GM23338 (cell line): ENCODE measurements around the gene JPH4. TPM values are rescaled to one million over a fixed set of nuclear protein-coding genes. Genes with fewer than 3 reads are reported as not detected.

Experiments used
- ATAC-seq: fragments of 200-7000 bp; cut with Tn5 transposase; 3 replicates; pipeline ENCODE4 v1.9.1; 2020
- DNase-seq: peaks from one replicate; pipeline ENCODE4 v3.0.0-alpha.2; 2015; ENCODE audit warnings: low spot score
- H2AFZ ChIP-seq: fragments of 200-600 bp; sonication (generic); 2 replicates; pipeline ENCODE4 v1.8.0; 2016; ENCODE audit warnings: antibody characterized with exemption, mild to moderate bottlenecking, moderate library complexity
- H3F3A ChIP-seq: fragments of 200-600 bp; sonication (generic); replicated peaks from 2 replicates; pipeline ENCODE4 v1.8.0; 2017; ENCODE audit warnings: antibody characterized with exemption, mixed run types, low read depth
- H3K27ac ChIP-seq: fragments of 200-600 bp; sonication (generic); 2 replicates; pipeline ENCODE4 v1.6.1; 2016; ENCODE audit warnings: low read depth
- H3K27me3 ChIP-seq: fragments of 200-600 bp; sonication (generic); 2 replicates; pipeline ENCODE4 v1.8.0; 2016; ENCODE audit warnings: mild to moderate bottlenecking, mixed run types, moderate library complexity; ENCODE audit not compliant: insufficient read depth
- H3K36me3 ChIP-seq: fragments of 200-600 bp; sonication (generic); 2 replicates; pipeline ENCODE4 v1.8.0; 2016; ENCODE audit warnings: mild to moderate bottlenecking; ENCODE audit not compliant: insufficient read depth
- H3K4me1 ChIP-seq: fragments of 200-600 bp; sonication (generic); 2 replicates; pipeline ENCODE4 v1.8.0; 2016; ENCODE audit warnings: mild to moderate bottlenecking, moderate library complexity; ENCODE audit not compliant: insufficient read depth
- H3K4me2 ChIP-seq: fragments of 200-600 bp; sonication (generic); 2 replicates; pipeline ENCODE4 v1.7.1; 2017; ENCODE audit warnings: mixed run types
- H3K4me3 ChIP-seq: fragments of 200-600 bp; sonication (generic); 2 replicates; pipeline ENCODE4 v1.6.1; 2016; ENCODE audit warnings: mixed run types
- H3K79me2 ChIP-seq: fragments of 200-600 bp; sonication (generic); replicated peaks from 2 replicates; pipeline ENCODE4 v1.8.0; 2017; ENCODE audit warnings: mild to moderate bottlenecking; ENCODE audit not compliant: insufficient read depth
- H3K9me2 ChIP-seq: fragments of 200-600 bp; sonication (generic); 2 replicates; pipeline ENCODE4 v1.8.0; 2017; ENCODE audit not compliant: insufficient read depth
- H4K20me1 ChIP-seq: fragments of 200-600 bp; sonication (generic); replicated peaks from 2 replicates; pipeline ENCODE4 v1.8.0; 2017; ENCODE audit warnings: mild to moderate bottlenecking; ENCODE audit not compliant: insufficient read depth
- H3K27ac Mint-ChIP-seq: 2 replicates; pipeline ENCODE4 v1.8.0; 2020; ENCODE audit warnings: inconsistent platforms, mild to moderate bottlenecking, moderate library complexity, mixed read lengths
- H3K27me3 Mint-ChIP-seq: 3 replicates; pipeline ENCODE4 v1.8.0; 2022; ENCODE audit warnings: low read depth, mild to moderate bottlenecking, moderate library complexity, mixed read lengths, inconsistent platforms; ENCODE audit not compliant: insufficient read depth, poor library complexity
- H3K36me3 Mint-ChIP-seq: 3 replicates; pipeline ENCODE4 v1.8.0; 2021; ENCODE audit warnings: low read depth, mild to moderate bottlenecking, inconsistent platforms, moderate library complexity, mixed read lengths
- H3K4me1 Mint-ChIP-seq: 3 replicates; pipeline ENCODE4 v1.8.0; 2020; ENCODE audit warnings: mild to moderate bottlenecking, inconsistent platforms, mixed read lengths
- H3K4me3 Mint-ChIP-seq: 3 replicates; pipeline ENCODE4 v1.8.0; 2021; ENCODE audit warnings: moderate library complexity, mild to moderate bottlenecking, inconsistent platforms, mixed read lengths
- H3K9me3 Mint-ChIP-seq: 3 replicates; pipeline ENCODE4 v1.8.0; 2020; ENCODE audit warnings: moderate library complexity, mild to moderate bottlenecking, inconsistent platforms, mixed read lengths
- CREB1 ChIP-seq: fragments of 250-450 bp; sonication (Bioruptor Pico); IDR thresholded peaks from 2 replicates; pipeline ENCODE4 v1.5.0; 2020; ENCODE audit warnings: low read depth, mild to moderate bottlenecking, moderate library complexity
- EZH2 ChIP-seq: fragments of 200-600 bp; sonication (generic); IDR thresholded peaks from one replicate; pipeline ENCODE4 v1.8.0; 2017; ENCODE audit warnings: antibody characterized with exemption, mild to moderate bottlenecking, low read depth; ENCODE audit not compliant: unreplicated experiment
- EZH2phosphoT487 ChIP-seq: fragments of 200-600 bp; sonication (generic); IDR thresholded peaks from one replicate; pipeline ENCODE4 v1.8.1; 2018; ENCODE audit warnings: antibody characterized with exemption; ENCODE audit not compliant: unreplicated experiment
- JUNB ChIP-seq: IDR thresholded peaks from one replicate; pipeline ENCODE4 v1.6.1; 2016; ENCODE audit warnings: antibody characterized with exemption; ENCODE audit not compliant: unreplicated experiment
- NANOG ChIP-seq: IDR thresholded peaks from 2 replicates; pipeline ENCODE4 v1.6.1; 2016; ENCODE audit warnings: antibody characterized with exemption, borderline replicate concordance
- POLR2AphosphoS5 ChIP-seq: IDR thresholded peaks from 2 replicates; pipeline ENCODE4 v1.6.1; 2016; ENCODE audit warnings: antibody characterized with exemption, low read depth
- STAT1 ChIP-seq: IDR thresholded peaks from one replicate; pipeline ENCODE4 v1.6.1; 2016; ENCODE audit warnings: antibody characterized with exemption; ENCODE audit not compliant: unreplicated experiment
- ZNF114 ChIP-seq: fragments of 250-450 bp; sonication (Bioruptor Pico); IDR thresholded peaks from 2 replicates; pipeline ENCODE4 v1.5.0; 2020; ENCODE audit warnings: mild to moderate bottlenecking, moderate library complexity
- ZNF331 ChIP-seq: fragments of 250-450 bp; sonication (Bioruptor Pico); IDR thresholded peaks from 2 replicates; pipeline ENCODE4 v1.5.0; 2020; ENCODE audit warnings: low read depth, mild to moderate bottlenecking, moderate library complexity
- polyA plus RNA-seq: library from polyadenylated mRNA; unstranded; fragments of >200 nt; fragmentation: Nextera tagmentation; extraction: Ambion mirVana; gene quantifications from 2 replicates; pipeline ENCODE4 v1.2.1, GENCODE V29; 2016
- total RNA-seq: library from RNA; depleted of rRNA; stranded (reverse); fragments of >200 nt; shearing (Covaris generic); gene quantifications from 2 replicates; pipeline ENCODE4 v1.2.3, GENCODE V29; 2014
- TF ChIP-seq, protein P1 (sequence below), 2 experiments: fragments of 200-600 bp in 1 of 2; sonication (generic) in 1 of 2; conservative IDR thresholded peaks; 2 replicates each; pipeline versions ENCODE4 v1.5.1 to v1.6.1; 2016 to 2017; ENCODE audit warnings: antibody characterized with exemption in 2 of 2, low read depth in 2 of 2, mild to moderate bottlenecking in 2 of 2, moderate library complexity in 1 of 2
- TF ChIP-seq, protein P2 (sequence below): IDR thresholded peaks from 2 replicates; pipeline ENCODE4 v1.6.1; 2016; ENCODE audit warnings: antibody characterized with exemption
- TF ChIP-seq, protein P3 (sequence below): fragments of 250-450 bp; sonication (Bioruptor Pico); IDR thresholded peaks from 2 replicates; pipeline ENCODE4 v1.5.0; 2020; ENCODE audit warnings: mild to moderate bottlenecking, moderate library complexity
- TF ChIP-seq, protein P4 (sequence below): IDR thresholded peaks from one replicate; pipeline ENCODE4 v1.6.1; 2018; ENCODE audit warnings: antibody characterized with exemption; ENCODE audit not compliant: unreplicated experiment

The JPH4 gene
- total and polyA plus RNA-seq, 2 experiments from 2014 or later, result 11.0 to 29.9 TPM

DNA sequence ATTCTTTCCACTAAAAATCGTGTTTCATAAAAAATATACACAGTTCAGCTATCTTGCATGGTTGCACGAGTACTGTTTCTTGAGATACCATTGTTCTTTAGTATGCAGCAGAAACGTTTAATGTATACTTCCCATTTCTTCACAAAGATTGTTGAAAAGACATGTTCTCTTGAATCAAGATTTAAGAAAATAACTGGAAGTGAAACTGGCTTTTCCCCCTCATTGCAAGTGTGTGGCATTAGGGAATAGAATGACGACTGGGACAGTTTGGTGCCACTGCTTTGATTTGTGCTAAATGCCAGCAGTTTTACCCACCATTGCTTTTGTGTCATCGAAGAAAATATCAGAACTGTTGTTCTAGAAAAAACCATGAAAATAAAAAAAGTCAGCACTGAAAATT, 37.3 kb upstream of the JPH4 start:
- H2AFZ ChIP-seq, result no peak overlapping the region
- TF ChIP-seq, protein P1, sequence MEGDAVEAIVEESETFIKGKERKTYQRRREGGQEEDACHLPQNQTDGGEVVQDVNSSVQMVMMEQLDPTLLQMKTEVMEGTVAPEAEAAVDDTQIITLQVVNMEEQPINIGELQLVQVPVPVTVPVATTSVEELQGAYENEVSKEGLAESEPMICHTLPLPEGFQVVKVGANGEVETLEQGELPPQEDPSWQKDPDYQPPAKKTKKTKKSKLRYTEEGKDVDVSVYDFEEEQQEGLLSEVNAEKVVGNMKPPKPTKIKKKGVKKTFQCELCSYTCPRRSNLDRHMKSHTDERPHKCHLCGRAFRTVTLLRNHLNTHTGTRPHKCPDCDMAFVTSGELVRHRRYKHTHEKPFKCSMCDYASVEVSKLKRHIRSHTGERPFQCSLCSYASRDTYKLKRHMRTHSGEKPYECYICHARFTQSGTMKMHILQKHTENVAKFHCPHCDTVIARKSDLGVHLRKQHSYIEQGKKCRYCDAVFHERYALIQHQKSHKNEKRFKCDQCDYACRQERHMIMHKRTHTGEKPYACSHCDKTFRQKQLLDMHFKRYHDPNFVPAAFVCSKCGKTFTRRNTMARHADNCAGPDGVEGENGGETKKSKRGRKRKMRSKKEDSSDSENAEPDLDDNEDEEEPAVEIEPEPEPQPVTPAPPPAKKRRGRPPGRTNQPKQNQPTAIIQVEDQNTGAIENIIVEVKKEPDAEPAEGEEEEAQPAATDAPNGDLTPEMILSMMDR (conservative IDR thresholded peaks at IDR 0.05; ENCODE audit: low read depth in 2 of 2), result no peak
- TF ChIP-seq CREB1 (CRISPR knock-in tag), result no peak
- no peak for TF ChIP-seq NANOG
- TF ChIP-seq POLR2AphosphoS5, result no peak
- no peak for TF ChIP-seq JUNB
- TF ChIP-seq, protein P2, sequence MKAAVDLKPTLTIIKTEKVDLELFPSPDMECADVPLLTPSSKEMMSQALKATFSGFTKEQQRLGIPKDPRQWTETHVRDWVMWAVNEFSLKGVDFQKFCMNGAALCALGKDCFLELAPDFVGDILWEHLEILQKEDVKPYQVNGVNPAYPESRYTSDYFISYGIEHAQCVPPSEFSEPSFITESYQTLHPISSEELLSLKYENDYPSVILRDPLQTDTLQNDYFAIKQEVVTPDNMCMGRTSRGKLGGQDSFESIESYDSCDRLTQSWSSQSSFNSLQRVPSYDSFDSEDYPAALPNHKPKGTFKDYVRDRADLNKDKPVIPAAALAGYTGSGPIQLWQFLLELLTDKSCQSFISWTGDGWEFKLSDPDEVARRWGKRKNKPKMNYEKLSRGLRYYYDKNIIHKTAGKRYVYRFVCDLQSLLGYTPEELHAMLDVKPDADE, result no peak
- no peak for TF ChIP-seq ZNF114 (CRISPR knock-in tag)
- TF ChIP-seq EZH2, result no peak
- TF ChIP-seq STAT1, result no peak
- no peak for TF ChIP-seq EZH2phosphoT487
- TF ChIP-seq, protein P3, sequence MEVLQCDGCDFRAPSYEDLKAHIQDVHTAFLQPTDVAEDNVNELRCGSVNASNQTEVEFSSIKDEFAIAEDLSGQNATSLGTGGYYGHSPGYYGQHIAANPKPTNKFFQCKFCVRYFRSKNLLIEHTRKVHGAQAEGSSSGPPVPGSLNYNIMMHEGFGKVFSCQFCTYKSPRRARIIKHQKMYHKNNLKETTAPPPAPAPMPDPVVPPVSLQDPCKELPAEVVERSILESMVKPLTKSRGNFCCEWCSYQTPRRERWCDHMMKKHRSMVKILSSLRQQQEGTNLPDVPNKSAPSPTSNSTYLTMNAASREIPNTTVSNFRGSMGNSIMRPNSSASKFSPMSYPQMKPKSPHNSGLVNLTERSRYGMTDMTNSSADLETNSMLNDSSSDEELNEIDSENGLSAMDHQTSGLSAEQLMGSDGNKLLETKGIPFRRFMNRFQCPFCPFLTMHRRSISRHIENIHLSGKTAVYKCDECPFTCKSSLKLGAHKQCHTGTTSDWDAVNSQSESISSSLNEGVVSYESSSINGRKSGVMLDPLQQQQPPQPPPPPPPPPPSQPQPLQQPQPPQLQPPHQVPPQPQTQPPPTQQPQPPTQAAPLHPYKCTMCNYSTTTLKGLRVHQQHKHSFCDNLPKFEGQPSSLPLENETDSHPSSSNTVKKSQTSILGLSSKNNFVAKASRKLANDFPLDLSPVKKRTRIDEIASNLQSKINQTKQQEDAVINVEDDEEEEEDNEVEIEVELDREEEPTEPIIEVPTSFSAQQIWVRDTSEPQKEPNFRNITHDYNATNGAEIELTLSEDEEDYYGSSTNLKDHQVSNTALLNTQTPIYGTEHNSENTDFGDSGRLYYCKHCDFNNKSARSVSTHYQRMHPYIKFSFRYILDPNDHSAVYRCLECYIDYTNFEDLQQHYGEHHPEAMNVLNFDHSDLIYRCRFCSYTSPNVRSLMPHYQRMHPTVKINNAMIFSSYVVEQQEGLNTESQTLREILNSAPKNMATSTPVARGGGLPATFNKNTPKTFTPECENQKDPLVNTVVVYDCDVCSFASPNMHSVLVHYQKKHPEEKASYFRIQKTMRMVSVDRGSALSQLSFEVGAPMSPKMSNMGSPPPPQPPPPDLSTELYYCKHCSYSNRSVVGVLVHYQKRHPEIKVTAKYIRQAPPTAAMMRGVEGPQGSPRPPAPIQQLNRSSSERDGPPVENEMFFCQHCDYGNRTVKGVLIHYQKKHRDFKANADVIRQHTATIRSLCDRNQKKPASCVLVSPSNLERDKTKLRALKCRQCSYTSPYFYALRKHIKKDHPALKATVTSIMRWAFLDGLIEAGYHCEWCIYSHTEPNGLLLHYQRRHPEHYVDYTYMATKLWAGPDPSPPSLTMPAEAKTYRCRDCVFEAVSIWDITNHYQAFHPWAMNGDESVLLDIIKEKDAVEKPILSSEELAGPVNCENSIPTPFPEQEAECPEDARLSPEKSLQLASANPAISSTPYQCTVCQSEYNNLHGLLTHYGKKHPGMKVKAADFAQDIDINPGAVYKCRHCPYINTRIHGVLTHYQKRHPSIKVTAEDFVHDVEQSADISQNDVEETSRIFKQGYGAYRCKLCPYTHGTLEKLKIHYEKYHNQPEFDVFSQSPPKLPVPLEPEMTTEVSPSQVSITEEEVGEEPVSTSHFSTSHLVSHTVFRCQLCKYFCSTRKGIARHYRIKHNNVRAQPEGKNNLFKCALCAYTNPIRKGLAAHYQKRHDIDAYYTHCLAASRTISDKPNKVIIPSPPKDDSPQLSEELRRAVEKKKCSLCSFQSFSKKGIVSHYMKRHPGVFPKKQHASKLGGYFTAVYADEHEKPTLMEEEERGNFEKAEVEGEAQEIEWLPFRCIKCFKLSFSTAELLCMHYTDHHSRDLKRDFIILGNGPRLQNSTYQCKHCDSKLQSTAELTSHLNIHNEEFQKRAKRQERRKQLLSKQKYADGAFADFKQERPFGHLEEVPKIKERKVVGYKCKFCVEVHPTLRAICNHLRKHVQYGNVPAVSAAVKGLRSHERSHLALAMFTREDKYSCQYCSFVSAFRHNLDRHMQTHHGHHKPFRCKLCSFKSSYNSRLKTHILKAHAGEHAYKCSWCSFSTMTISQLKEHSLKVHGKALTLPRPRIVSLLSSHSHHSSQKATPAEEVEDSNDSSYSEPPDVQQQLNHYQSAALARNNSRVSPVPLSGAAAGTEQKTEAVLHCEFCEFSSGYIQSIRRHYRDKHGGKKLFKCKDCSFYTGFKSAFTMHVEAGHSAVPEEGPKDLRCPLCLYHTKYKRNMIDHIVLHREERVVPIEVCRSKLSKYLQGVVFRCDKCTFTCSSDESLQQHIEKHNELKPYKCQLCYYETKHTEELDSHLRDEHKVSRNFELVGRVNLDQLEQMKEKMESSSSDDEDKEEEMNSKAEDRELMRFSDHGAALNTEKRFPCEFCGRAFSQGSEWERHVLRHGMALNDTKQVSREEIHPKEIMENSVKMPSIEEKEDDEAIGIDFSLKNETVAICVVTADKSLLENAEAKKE, result no peak
- TF ChIP-seq, protein P4, sequence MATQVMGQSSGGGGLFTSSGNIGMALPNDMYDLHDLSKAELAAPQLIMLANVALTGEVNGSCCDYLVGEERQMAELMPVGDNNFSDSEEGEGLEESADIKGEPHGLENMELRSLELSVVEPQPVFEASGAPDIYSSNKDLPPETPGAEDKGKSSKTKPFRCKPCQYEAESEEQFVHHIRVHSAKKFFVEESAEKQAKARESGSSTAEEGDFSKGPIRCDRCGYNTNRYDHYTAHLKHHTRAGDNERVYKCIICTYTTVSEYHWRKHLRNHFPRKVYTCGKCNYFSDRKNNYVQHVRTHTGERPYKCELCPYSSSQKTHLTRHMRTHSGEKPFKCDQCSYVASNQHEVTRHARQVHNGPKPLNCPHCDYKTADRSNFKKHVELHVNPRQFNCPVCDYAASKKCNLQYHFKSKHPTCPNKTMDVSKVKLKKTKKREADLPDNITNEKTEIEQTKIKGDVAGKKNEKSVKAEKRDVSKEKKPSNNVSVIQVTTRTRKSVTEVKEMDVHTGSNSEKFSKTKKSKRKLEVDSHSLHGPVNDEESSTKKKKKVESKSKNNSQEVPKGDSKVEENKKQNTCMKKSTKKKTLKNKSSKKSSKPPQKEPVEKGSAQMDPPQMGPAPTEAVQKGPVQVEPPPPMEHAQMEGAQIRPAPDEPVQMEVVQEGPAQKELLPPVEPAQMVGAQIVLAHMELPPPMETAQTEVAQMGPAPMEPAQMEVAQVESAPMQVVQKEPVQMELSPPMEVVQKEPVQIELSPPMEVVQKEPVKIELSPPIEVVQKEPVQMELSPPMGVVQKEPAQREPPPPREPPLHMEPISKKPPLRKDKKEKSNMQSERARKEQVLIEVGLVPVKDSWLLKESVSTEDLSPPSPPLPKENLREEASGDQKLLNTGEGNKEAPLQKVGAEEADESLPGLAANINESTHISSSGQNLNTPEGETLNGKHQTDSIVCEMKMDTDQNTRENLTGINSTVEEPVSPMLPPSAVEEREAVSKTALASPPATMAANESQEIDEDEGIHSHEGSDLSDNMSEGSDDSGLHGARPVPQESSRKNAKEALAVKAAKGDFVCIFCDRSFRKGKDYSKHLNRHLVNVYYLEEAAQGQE, result no peak
- no peak for TF ChIP-seq ZNF331 (CRISPR knock-in tag)

More for the DNA sequence above, 37.3 kb upstream of the JPH4 start:
- ATAC-seq, result no peak
- Mint-ChIP-seq H3K4me1 (peaks cover 7% of the 10 kb centered on the region; the same call in 2 of the 3 replicates), H3K9me3 (peaks cover 7% of the 10 kb centered on the region; the same call in 2 of the 3 replicates), H3K36me3 (no peaks in the 10 kb centered on the region; the same call in 2 of the 3 replicates), H3K4me3 (no peak overlapping the region), H3K27ac (no peak overlapping the region), H3K27me3 (peaks cover 3% of the 10 kb centered on the region)
- DNase-seq, result no peak
- H3F3A ChIP-seq, result no peaks in the 10 kb centered on the region
- H4K20me1 ChIP-seq, result no peaks in the 10 kb centered on the region
- no peaks in the 10 kb centered on the region for H3K9me2 ChIP-seq
- no peaks in the 10 kb centered on the region for H3K27me3 ChIP-seq
- H3K4me1 ChIP-seq, result no peaks in the 10 kb centered on the region
- H3K4me3 ChIP-seq, result no peak overlapping the region
- no peak overlapping the region for H3K4me2 ChIP-seq
- H3K36me3 ChIP-seq, result no peaks in the 10 kb centered on the region
- H3K27ac ChIP-seq, result no peak overlapping the region
- no peaks in the 10 kb centered on the region for H3K79me2 ChIP-seq
